Middle frontal gyrus (tissue), 1 donor: Measurements from ENCODE around the gene MLIP.

Experiments
- DNase-seq: peaks from one replicate; pipeline ENCODE4 v3.0.0-alpha.2; 2015; ENCODE audit warnings: low spot score; ENCODE audit errors: extremely low spot score

MLIP gene

GRCh38 chr6:54095723-54096122, 15.5 kb upstream of the MLIP start:
- DNase-seq = no peak

- no peak for DNase-seq
These were observed 14.4 kb upstream of the MLIP start for GRCh38 chr6:54096811-54097210.

- no peak for DNase-seq
These were observed 13.5 kb upstream of the MLIP start for GRCh38 chr6:54097753-54098152.

GRCh38 chr6:54098450-54099044, 12.7 kb upstream of the MLIP start:
- DNase-seq = no peak

- no peak for DNase-seq
These were observed 12.0 kb upstream of the MLIP start for GRCh38 chr6:54099225-54099624.

- no peak for DNase-seq
These were observed 10.7 kb upstream of the MLIP start for GRCh38 chr6:54100411-54101006.

- DNase-seq = no peak
These were observed 9.0 kb upstream of the MLIP start for GRCh38 chr6:54102238-54102637.

- no peak for DNase-seq
These were observed 7.7 kb upstream of the MLIP start for GRCh38 chr6:54103497-54103896.

- DNase-seq = no peak
These were observed 4.5 kb upstream of the MLIP start for GRCh38 chr6:54106727-54107126.

- DNase-seq = no peak
These were observed 3.7 kb upstream of the MLIP start for GRCh38 chr6:54107470-54108090.

GRCh38 chr6:54108271-54108670, 3.0 kb upstream of the MLIP start:
- no peak for DNase-seq

- DNase-seq = no peak
These were observed 1.7 kb upstream of the MLIP start for GRCh38 chr6:54109586-54109985.

- DNase-seq = no peak
These were observed 958 bp downstream of the MLIP start for GRCh38 chr6:54112151-54112650.

- DNase-seq = no peak
These were observed 3.7 kb downstream of the MLIP start for GRCh38 chr6:54114991-54115390.

GRCh38 chr6:54115966-54116365, 4.7 kb downstream of the MLIP start:
- DNase-seq = no peak

GRCh38 chr6:54118117-54118516, 6.9 kb downstream of the MLIP start:
- DNase-seq = no peak

GRCh38 chr6:54125493-54125892, 14.2 kb downstream of the MLIP start:
- DNase-seq = no peak

GRCh38 chr6:54130179-54130578, 18.9 kb downstream of the MLIP start:
- no peak for DNase-seq

GRCh38 chr6:54132587-54132986, 21.3 kb downstream of the MLIP start:
- no peak for DNase-seq

- DNase-seq = no peak
These were observed 21.9 kb downstream of the MLIP start for GRCh38 chr6:54133186-54133585.

- DNase-seq = no peak
These were observed 23.7 kb downstream of the MLIP start for GRCh38 chr6:54134935-54135334.

- no peak for DNase-seq
These were observed 24.6 kb downstream of the MLIP start for GRCh38 chr6:54135665-54136369.
